ENCODE results near the gene GPR78.

Gene GPR78

DNA sequence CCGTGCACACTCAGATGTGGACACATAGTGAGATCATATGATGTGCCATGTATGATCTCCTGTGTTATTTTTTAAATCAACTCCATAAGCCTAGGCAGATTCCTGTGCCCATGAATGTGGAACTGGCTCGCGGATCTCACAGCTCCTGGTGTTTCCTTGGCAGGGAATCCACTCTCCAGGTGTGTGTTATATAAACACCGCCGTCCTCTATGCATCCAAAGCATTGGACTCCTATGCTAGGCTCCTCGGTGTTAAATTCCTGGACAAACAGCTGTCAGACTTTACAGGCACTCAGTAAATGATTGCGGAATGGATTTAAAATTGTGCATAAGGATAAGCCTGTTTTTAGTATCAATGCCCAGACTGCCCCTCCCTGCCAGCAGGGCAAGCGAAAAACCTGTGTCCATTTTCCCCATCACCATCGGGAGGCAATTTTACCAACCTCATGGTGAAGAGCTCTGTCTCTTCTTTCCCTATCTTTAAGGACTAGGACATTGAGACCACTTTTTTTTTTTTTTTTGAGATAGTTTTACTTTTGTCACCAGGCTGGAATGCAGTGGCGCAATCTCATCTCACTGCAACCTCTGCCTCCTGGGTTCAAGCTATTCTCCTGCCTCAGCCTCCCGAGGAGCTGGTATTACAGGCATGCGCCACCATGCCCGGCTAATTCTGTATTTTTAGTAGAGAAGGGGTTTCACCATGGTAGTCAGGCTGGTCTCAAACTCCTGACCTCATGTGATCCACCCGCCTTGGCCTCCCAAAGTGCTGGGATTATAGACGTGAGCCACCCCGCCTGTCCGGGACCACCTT is 23.6 kb upstream of the GPR78 start:
- no peak overlapping the region for H3K4me3 ChIP-seq (ENCODE audit: low read depth, low read length)
- DNase-seq (ENCODE audit: low read depth) = peak; percentile 46
- TF ChIP-seq, protein P1, sequence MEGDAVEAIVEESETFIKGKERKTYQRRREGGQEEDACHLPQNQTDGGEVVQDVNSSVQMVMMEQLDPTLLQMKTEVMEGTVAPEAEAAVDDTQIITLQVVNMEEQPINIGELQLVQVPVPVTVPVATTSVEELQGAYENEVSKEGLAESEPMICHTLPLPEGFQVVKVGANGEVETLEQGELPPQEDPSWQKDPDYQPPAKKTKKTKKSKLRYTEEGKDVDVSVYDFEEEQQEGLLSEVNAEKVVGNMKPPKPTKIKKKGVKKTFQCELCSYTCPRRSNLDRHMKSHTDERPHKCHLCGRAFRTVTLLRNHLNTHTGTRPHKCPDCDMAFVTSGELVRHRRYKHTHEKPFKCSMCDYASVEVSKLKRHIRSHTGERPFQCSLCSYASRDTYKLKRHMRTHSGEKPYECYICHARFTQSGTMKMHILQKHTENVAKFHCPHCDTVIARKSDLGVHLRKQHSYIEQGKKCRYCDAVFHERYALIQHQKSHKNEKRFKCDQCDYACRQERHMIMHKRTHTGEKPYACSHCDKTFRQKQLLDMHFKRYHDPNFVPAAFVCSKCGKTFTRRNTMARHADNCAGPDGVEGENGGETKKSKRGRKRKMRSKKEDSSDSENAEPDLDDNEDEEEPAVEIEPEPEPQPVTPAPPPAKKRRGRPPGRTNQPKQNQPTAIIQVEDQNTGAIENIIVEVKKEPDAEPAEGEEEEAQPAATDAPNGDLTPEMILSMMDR (IDR thresholded peaks at IDR 0.05; ENCODE audit: control insufficient read depth, extremely low read depth, insufficient read depth) = no peak

GRCh38 chr4:8557151-8558076 is 22.8 kb upstream of the GPR78 start:
- TF ChIP-seq, protein P1 (IDR thresholded peaks at IDR 0.05; ENCODE audit: control insufficient read depth, extremely low read depth, insufficient read depth) = no peak
- H3K4me3 ChIP-seq (ENCODE audit: low read depth, low read length) = no peak overlapping the region
- DNase-seq (ENCODE audit: low read depth) = no peak

DNA sequence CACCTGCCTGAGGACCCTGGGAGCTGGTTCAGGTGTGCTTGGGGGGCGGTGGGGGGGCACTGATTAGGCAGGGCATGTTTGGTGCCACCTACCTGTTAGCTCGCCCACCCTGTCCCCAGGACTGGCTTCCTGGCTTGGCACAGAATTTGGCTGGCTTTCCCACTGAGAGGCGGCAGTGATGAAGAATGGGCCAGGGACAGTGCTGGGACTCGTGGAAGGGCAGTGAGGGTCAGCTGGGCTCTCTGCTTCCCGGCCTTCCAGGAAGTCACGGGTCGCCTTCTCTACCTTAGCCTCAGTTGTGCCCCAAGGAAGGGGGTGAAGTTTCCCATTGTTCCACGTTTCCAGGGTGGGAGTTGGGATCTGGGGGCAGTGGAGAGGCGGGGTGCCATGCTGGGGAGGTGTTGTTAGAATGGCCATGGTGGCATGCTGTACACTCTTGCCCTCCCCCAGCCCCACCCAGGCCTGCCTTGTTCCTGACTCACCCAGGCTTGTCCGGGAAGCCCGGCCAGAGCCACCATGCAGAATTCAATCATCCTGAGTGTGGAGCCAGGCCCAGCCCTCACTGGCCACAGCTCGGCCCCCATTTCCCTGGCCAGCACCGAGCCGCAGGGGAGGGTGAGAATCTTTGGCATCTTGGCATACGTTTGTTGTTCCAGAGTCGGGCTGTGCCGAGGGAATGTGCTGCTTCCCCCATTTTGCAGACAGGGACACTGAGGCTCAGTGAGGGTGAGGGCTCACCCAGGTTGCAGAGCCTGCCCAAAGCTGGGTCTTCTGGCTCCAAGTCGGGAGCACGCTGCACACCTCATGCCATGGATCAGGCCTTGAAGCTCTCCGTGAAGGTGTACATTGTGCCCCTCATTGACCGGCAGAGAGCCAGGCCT is 21.9 kb upstream of the GPR78 start:
- no peak for DNase-seq (ENCODE audit: low read depth)
- H3K4me3 ChIP-seq (ENCODE audit: low read depth, low read length) = no peak overlapping the region
- TF ChIP-seq, protein P1 (IDR thresholded peaks at IDR 0.05; ENCODE audit: control insufficient read depth, extremely low read depth, insufficient read depth) = no peak

DNA sequence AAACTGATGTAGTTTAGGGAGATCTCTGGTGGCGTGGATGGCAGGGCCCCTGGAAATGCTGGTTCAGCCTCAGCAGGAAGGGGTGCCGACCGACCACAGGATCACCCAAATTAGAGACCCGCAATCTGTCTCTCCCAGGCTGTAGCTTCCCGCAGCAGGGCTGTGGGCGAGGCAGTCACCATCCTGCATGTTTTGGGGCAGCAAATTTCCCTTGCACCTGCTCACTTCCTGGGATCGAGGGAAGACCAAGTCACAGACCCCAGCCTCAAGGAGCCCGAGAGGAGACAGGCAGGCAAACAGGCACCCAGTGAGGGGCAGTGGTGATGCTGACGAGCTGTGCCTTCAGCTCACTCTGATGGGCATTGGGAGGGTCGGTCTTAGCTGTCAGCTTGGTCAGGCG is 21.2 kb upstream of the GPR78 start:
- TF ChIP-seq, protein P1 (IDR thresholded peaks at IDR 0.05; ENCODE audit: control insufficient read depth, extremely low read depth, insufficient read depth) = no peak
- H3K4me3 ChIP-seq (ENCODE audit: low read depth, low read length) = no peak overlapping the region
- no peak for DNase-seq (ENCODE audit: low read depth)

GRCh38 chr4:8559524-8560264 is 20.5 kb upstream of the GPR78 start:
- no peak for DNase-seq (ENCODE audit: low read depth)
- H3K4me3 ChIP-seq (ENCODE audit: low read depth, low read length) = no peak overlapping the region
- TF ChIP-seq, protein P1 (IDR thresholded peaks at IDR 0.05; ENCODE audit: control insufficient read depth, extremely low read depth, insufficient read depth) = no peak
